Spleen (tissue), 11 donors: Measurements from ENCODE around the gene C8G. TPM values are rescaled to one million over a fixed set of nuclear protein-coding genes. Genes with fewer than 3 reads are reported as not detected.

Source experiments
- DNase-seq: peaks from one replicate; pipeline ENCODE4 v3.0.0-alpha.2; 2020
- H3K27ac ChIP-seq, 8 donors: fragments of 200-600 bp; sonication (generic) in 7 of 8; 1 replicate in 4 of 8; 2 replicates in 4 of 8; pipeline versions ENCODE4 v1.5.0 to v1.8.0; 2016 to 2021; ENCODE audit warnings: inconsistent platforms in 4 of 8, mild to moderate bottlenecking in 4 of 8, moderate library complexity in 1 of 8
- H3K27me3 ChIP-seq, 7 donors: fragments of 200-600 bp; sonication (generic) in 6 of 7; replicated peaks in 1 of 7; 1 replicate in 4 of 7; 2 replicates in 3 of 7; pipeline versions ENCODE4 v1.5.0 to v1.8.0; 2016 to 2021; ENCODE audit warnings: inconsistent platforms in 3 of 7, mild to moderate bottlenecking in 1 of 7
- H3K36me3 ChIP-seq, 6 donors: fragments of 200-600 bp; sonication (generic) in 5 of 6; 1 replicate in 4 of 6; 2 replicates in 2 of 6; pipeline versions ENCODE4 v1.5.0 to v1.8.0; 2016 to 2021; ENCODE audit warnings: inconsistent platforms in 2 of 6
- H3K4me1 ChIP-seq, 6 donors: fragments of 200-600 bp; sonication (generic) in 5 of 6; 1 replicate in 3 of 6; 2 replicates in 3 of 6; pipeline versions ENCODE4 v1.5.0 to v1.8.0; 2016 to 2021; ENCODE audit warnings: inconsistent platforms in 3 of 6
- H3K4me3 ChIP-seq, 8 donors: fragments of 200-600 bp; sonication (generic) in 7 of 8; 1 replicate in 4 of 8; 2 replicates in 4 of 8; pipeline versions ENCODE4 v1.5.0 to v1.8.0; 2016 to 2021; ENCODE audit warnings: inconsistent platforms in 4 of 8, mild to moderate bottlenecking in 4 of 8, moderate library complexity in 2 of 8
- H3K9me3 ChIP-seq, 8 donors: fragments of 200-600 bp; sonication (generic) in 7 of 8; 1 replicate in 4 of 8; 2 replicates in 4 of 8; pipeline versions ENCODE4 v1.5.0 to v1.8.0; 2016 to 2021; ENCODE audit warnings: inconsistent platforms in 4 of 8
- CTCF ChIP-seq, 11 experiments: fragments of 200-600 bp in 7 of 11; fragments of 450-650 bp in 4 of 11; sonication (generic) in 4 of 11; IDR thresholded peaks in 8 of 11; conservative IDR thresholded peaks in 3 of 11; 1 replicate in 7 of 11; 2 replicates in 4 of 11; pipeline versions ENCODE4 v1.4.0 to v1.8.0; 2016 to 2021; ENCODE audit warnings: antibody characterized with exemption in 11 of 11, inconsistent platforms in 4 of 11, mild to moderate bottlenecking in 1 of 11
- POLR2AphosphoS5 ChIP-seq, 3 donors: sonication (generic); formaldehyde crosslinking; IDR thresholded peaks; one replicate each; pipeline ENCODE4 v1.5.1; 2017; ENCODE audit warnings: antibody characterized with exemption in 3 of 3
- WGBS, 5 donors: extraction: QIAGEN DNeasy Blood & Tissue Kit in 3 of 5; methylation state at CpG; one replicate each; pipeline versions ENCODE4 v1.1.5 to v1.1.7; 2013 to 2018; 5-methylcytosine and 5-hydroxymethylcytosine counted together
- intact Hi-C: fragments of 100-400 bp; cut with DNase I; formaldehyde crosslinking; loops from one replicate; pipeline ENCODE4 v1.15.0; 2023; ENCODE audit warnings: low total_unique reads
- polyA plus RNA-seq, 3 donors: library from polyadenylated mRNA; stranded (reverse); fragments of 200-250 nt; gene quantifications; one replicate each; pipeline ENCODE4 v1.2.1, GENCODE V29; 2013
- total RNA-seq, 7 donors: library from RNA; depleted of rRNA in 3 of 7; stranded (reverse); fragments of >200 nt in 3 of 7; fragmentation: NEBNext Ultra II Directional in 4 of 7; extraction: Animal tissue kit (Norgen Biotek cat#: 25700) in 4 of 7; gene quantifications; one replicate each; pipeline versions ENCODE4 v1.1.0 to v1.2.1, GENCODE V29; 2016 to 2021
- donor health status: healthy with polysubstance abuse.
- donor health status: DM: no; HTN: no; CAD: no; lungs with moderate emphysema.
- donor health status: DM: no; HTN: no; CAD: no.
- donor health status: Bipolar disorder and iron deficiency.
- donor health status: healthy.
- donor health status: DM: no; HTN: no; CAD: no.
- donor health status: DM: yes; HTN: yes; CAD: no.

C8G gene
- total and polyA plus RNA-seq, 10 donors: 2.3 to 7.4 (median 3.7) TPM; not detected in 1

GRCh38 chr9:136995772-136996311, 50.8 kb downstream of the C8G start:
- H3K36me3 ChIP-seq: peaks cover 0 to 21% (median 4%) of the 10 kb centered on the region in 6 donors
- peaks cover 56 to 97% (median 93%) of the 10 kb centered on the region in 6 donors for H3K4me1 ChIP-seq
- H3K4me3 ChIP-seq: peak overlapping the region in 3 of 8 donors; percentile 27 to 63 (median 30)
- intact Hi-C loops: no loop called here
- DNase-seq: no peak
- H3K27me3 ChIP-seq: peaks cover 0 to 30% (median 0%) of the 10 kb centered on the region in 7 donors
- peak in 2 of 3 donors; percentile 26 to 73 for TF ChIP-seq POLR2AphosphoS5 (IDR thresholded peaks at IDR 0.05)
- TF ChIP-seq CTCF (IDR thresholded peaks at IDR 0.05 in 8 of 11, conservative IDR thresholded peaks at IDR 0.05 in 3 of 11): no peak
- 35 to 58% (median 38%) methylated on average over 8 to 12 of the region's 12 CpGs for WGBS, 5 donors
- H3K27ac ChIP-seq: peak overlapping the region; percentile 39 to 89 (median 78)
- no peaks in the 10 kb centered on the region for H3K9me3 ChIP-seq

Other genes starting within 250 kb of the C8G start
Only the 30 nearest of the 32 such genes appear.
- 10 to 100 TPM in 5 of 7 donors, 1 to 10 TPM in 2; 5.2 to 26.5 (median 13.3) TPM for gene DIPK1B, start 232.7 kb upstream of the C8G start, total RNA-seq
- 10 to 100 TPM in 2 of 3 donors, 1 to 10 TPM in 1; 8.2 to 16.8 (median 11.3) TPM for gene DIPK1B, start 232.7 kb upstream of the C8G start, polyA plus RNA-seq
- gene LCN10, start 202.3 kb upstream of the C8G start, total RNA-seq: 10 to 100 TPM in 5 of 7 donors, 1 to 10 TPM in 2; 7.2 to 18.0 (median 12.8) TPM
- gene LCN10, start 202.3 kb upstream of the C8G start, polyA plus RNA-seq: 10 to 100 TPM; 22.6 to 41.3 (median 24.5) TPM
- 1 to 10 TPM; 1.2 to 8.7 (median 3.7) TPM for gene LCN6, start 196.7 kb upstream of the C8G start, total RNA-seq
- gene LCN6, start 196.7 kb upstream of the C8G start, polyA plus RNA-seq: 10 to 100 TPM in 1 of 3 donors, 1 to 10 TPM in 2; 3.7 to 18.9 (median 5.0) TPM
- 1 to 10 TPM in 1 of 7 donors, under 1 TPM in 2, not detected in 4; 0.13 to 2.8 (median 0.51) TPM for gene LCN8, start 187.0 kb upstream of the C8G start, total RNA-seq
- under 1 TPM; 0.22 to 0.70 (median 0.46) TPM for gene LCN8, start 187.0 kb upstream of the C8G start, polyA plus RNA-seq
- under 1 TPM in 1 of 7 donors, not detected in 6; 0.35 TPM for gene LCN15, start 180.7 kb upstream of the C8G start, total RNA-seq
- gene LCN15, start 180.7 kb upstream of the C8G start, polyA plus RNA-seq: not detected
- gene TMEM141, start 153.9 kb upstream of the C8G start, total RNA-seq: 10 to 100 TPM; 32.1 to 50.7 (median 44.3) TPM
- 10 to 100 TPM; 54.5 to 92.8 (median 92.6) TPM for gene TMEM141, start 153.9 kb upstream of the C8G start, polyA plus RNA-seq
- gene CCDC183, start 148.9 kb upstream of the C8G start, total RNA-seq: 1 to 10 TPM in 1 of 7 donors, under 1 TPM in 6; 0.44 to 1.6 (median 0.68) TPM
- 1 to 10 TPM in 1 of 3 donors, under 1 TPM in 2; 0.41 to 1.2 (median 0.99) TPM for gene CCDC183, start 148.9 kb upstream of the C8G start, polyA plus RNA-seq
- gene RABL6, start 137.3 kb upstream of the C8G start, total RNA-seq: 10 to 100 TPM; 47.9 to 68.2 (median 58.2) TPM
- 10 to 100 TPM; 32.7 to 70.0 (median 38.3) TPM for gene RABL6, start 137.3 kb upstream of the C8G start, polyA plus RNA-seq
- gene AJM1, start 102.8 kb upstream of the C8G start, total RNA-seq: 10 to 100 TPM in 1 of 7 donors, 1 to 10 TPM in 6; 3.3 to 13.1 (median 6.3) TPM
- 1 to 10 TPM in 2 of 3 donors, under 1 TPM in 1; 0.91 to 3.9 (median 1.0) TPM for gene AJM1, start 102.8 kb upstream of the C8G start, polyA plus RNA-seq
- gene PHPT1, start 95.8 kb upstream of the C8G start, total RNA-seq: 10 to 100 TPM; 32.3 to 71.0 (median 63.3) TPM
- gene PHPT1, start 95.8 kb upstream of the C8G start, polyA plus RNA-seq: 100 to 1,000 TPM in 2 of 3 donors, 10 to 100 TPM in 1; 95.9 to 117 (median 106) TPM
- 10 to 100 TPM in 5 of 7 donors, 1 to 10 TPM in 2; 5.4 to 20.8 (median 11.3) TPM for gene MAMDC4, start 92.9 kb upstream of the C8G start, total RNA-seq
- 10 to 100 TPM in 2 of 3 donors, 1 to 10 TPM in 1; 4.9 to 32.0 (median 12.7) TPM for gene MAMDC4, start 92.9 kb upstream of the C8G start, polyA plus RNA-seq
- gene EDF1, start 78.9 kb upstream of the C8G start, total RNA-seq: 100 to 1,000 TPM; 184 to 241 (median 225) TPM
- gene EDF1, start 78.9 kb upstream of the C8G start, polyA plus RNA-seq: 100 to 1,000 TPM; 347 to 462 (median 441) TPM
- 10 to 100 TPM; 14.9 to 49.7 (median 29.6) TPM for gene TRAF2, start 58.7 kb upstream of the C8G start, total RNA-seq
- 10 to 100 TPM; 13.6 to 23.1 (median 19.6) TPM for gene TRAF2, start 58.7 kb upstream of the C8G start, polyA plus RNA-seq
- 100 to 1,000 TPM in 6 of 7 donors, 10 to 100 TPM in 1; 97.6 to 170 (median 105) TPM for gene FBXW5, start 505 bp upstream of the C8G start, total RNA-seq
- 100 to 1,000 TPM in 2 of 3 donors, 10 to 100 TPM in 1; 90.8 to 154 (median 123) TPM for gene FBXW5, start 505 bp upstream of the C8G start, polyA plus RNA-seq
- 10 to 100 TPM in 4 of 7 donors, 1 to 10 TPM in 3; 3.1 to 63.4 (median 12.5) TPM for gene LCN12, start 7.0 kb downstream of the C8G start, total RNA-seq
- gene LCN12, start 7.0 kb downstream of the C8G start, polyA plus RNA-seq: 1 to 10 TPM in 2 of 3 donors, under 1 TPM in 1; 0.83 to 6.7 (median 4.8) TPM
- 100 to 1,000 TPM; 134 to 457 (median 378) TPM for gene PTGDS, start 32.3 kb downstream of the C8G start, total RNA-seq
- gene PTGDS, start 32.3 kb downstream of the C8G start, polyA plus RNA-seq: 1,000 to 10,000 TPM in 1 of 3 donors, 100 to 1,000 TPM in 2; 462 to 1,396 (median 703) TPM
- 1 to 10 TPM; 1.8 to 8.3 (median 3.3) TPM for gene LCNL1, start 37.8 kb downstream of the C8G start, total RNA-seq
- 1 to 10 TPM; 1.3 to 4.7 (median 2.3) TPM for gene LCNL1, start 37.8 kb downstream of the C8G start, polyA plus RNA-seq
- 10 to 100 TPM; 51.3 to 72.9 (median 63.9) TPM for gene PAXX, start 47.2 kb downstream of the C8G start, total RNA-seq
- 100 to 1,000 TPM; 168 to 264 (median 261) TPM for gene PAXX, start 47.2 kb downstream of the C8G start, polyA plus RNA-seq
- gene CLIC3, start 51.3 kb downstream of the C8G start, total RNA-seq: 10 to 100 TPM in 1 of 7 donors, 1 to 10 TPM in 6; 3.5 to 10.7 (median 5.5) TPM
- gene CLIC3, start 51.3 kb downstream of the C8G start, polyA plus RNA-seq: 1 to 10 TPM; 2.9 to 7.2 (median 5.3) TPM
- 10 to 100 TPM; 36.3 to 97.5 (median 59.0) TPM for gene ABCA2, start 83.0 kb downstream of the C8G start, total RNA-seq
- 10 to 100 TPM; 11.9 to 38.6 (median 19.6) TPM for gene ABCA2, start 83.0 kb downstream of the C8G start, polyA plus RNA-seq
- 10 to 100 TPM in 2 of 7 donors, 1 to 10 TPM in 5; 5.5 to 14.9 (median 6.7) TPM for gene FUT7, start 86.8 kb downstream of the C8G start, total RNA-seq
- gene FUT7, start 86.8 kb downstream of the C8G start, polyA plus RNA-seq: 1 to 10 TPM; 4.0 to 6.9 (median 4.8) TPM
- gene NPDC1, start 100.9 kb downstream of the C8G start, total RNA-seq: 100 to 1,000 TPM in 5 of 7 donors, 10 to 100 TPM in 2; 86.3 to 197 (median 111) TPM
- 100 to 1,000 TPM; 104 to 358 (median 256) TPM for gene NPDC1, start 100.9 kb downstream of the C8G start, polyA plus RNA-seq
- gene ENTPD2, start 108.8 kb downstream of the C8G start, total RNA-seq: under 1 TPM in 2 of 7 donors, not detected in 5; 0.32 to 0.40 TPM
- gene ENTPD2, start 108.8 kb downstream of the C8G start, polyA plus RNA-seq: under 1 TPM in 2 of 3 donors, not detected in 1; 0.11 to 0.58 TPM
- gene SAPCD2, start 125.3 kb downstream of the C8G start, total RNA-seq: 1 to 10 TPM; 2.1 to 6.5 (median 3.0) TPM
- gene SAPCD2, start 125.3 kb downstream of the C8G start, polyA plus RNA-seq: 1 to 10 TPM in 2 of 3 donors, under 1 TPM in 1; 0.76 to 2.5 (median 2.4) TPM
- 10 to 100 TPM; 19.5 to 35.9 (median 28.6) TPM for gene UAP1L1, start 132.3 kb downstream of the C8G start, total RNA-seq
- 10 to 100 TPM; 12.5 to 29.7 (median 24.6) TPM for gene UAP1L1, start 132.3 kb downstream of the C8G start, polyA plus RNA-seq
- 10 to 100 TPM; 43.2 to 67.9 (median 51.7) TPM for gene MAN1B1, start 141.7 kb downstream of the C8G start, total RNA-seq
- gene MAN1B1, start 141.7 kb downstream of the C8G start, polyA plus RNA-seq: 100 to 1,000 TPM in 1 of 3 donors, 10 to 100 TPM in 2; 49.6 to 112 (median 90.0) TPM
- gene DPP7, start 169.5 kb downstream of the C8G start, total RNA-seq: 100 to 1,000 TPM; 105 to 250 (median 166) TPM
- gene DPP7, start 169.5 kb downstream of the C8G start, polyA plus RNA-seq: 100 to 1,000 TPM; 342 to 536 (median 501) TPM
- gene GRIN1, start 193.9 kb downstream of the C8G start, total RNA-seq: under 1 TPM in 1 of 7 donors, not detected in 6; 0.70 TPM
- gene GRIN1, start 193.9 kb downstream of the C8G start, polyA plus RNA-seq: under 1 TPM; 0.03 to 0.07 (median 0.03) TPM
- under 1 TPM in 2 of 7 donors, not detected in 5; 0.28 to 0.60 TPM for gene LRRC26, start 224.8 kb downstream of the C8G start, total RNA-seq
- under 1 TPM in 1 of 3 donors, not detected in 2; 0.06 TPM for gene LRRC26, start 224.8 kb downstream of the C8G start, polyA plus RNA-seq
- not detected for gene TMEM210, start 226.8 kb downstream of the C8G start, total RNA-seq
- gene TMEM210, start 226.8 kb downstream of the C8G start, polyA plus RNA-seq: not detected